ENCODE data around the gene GUCA1A. TPM values are rescaled to one million over a fixed set of nuclear protein-coding genes. Genes with fewer than 3 reads are reported as not detected.
A peak's percentile ranks its signal among the peaks of the same experiment; 100 is the strongest.
"Not testable (repeated sequence)": the region's sequence is repeated elsewhere in the genome, so short reads cannot be mapped to it uniquely, and the experiment has no call there.

GUCA1A gene
- polyA plus RNA-seq, 4 donors = 0.14 to 0.38 (median 0.29) TPM

DNA sequence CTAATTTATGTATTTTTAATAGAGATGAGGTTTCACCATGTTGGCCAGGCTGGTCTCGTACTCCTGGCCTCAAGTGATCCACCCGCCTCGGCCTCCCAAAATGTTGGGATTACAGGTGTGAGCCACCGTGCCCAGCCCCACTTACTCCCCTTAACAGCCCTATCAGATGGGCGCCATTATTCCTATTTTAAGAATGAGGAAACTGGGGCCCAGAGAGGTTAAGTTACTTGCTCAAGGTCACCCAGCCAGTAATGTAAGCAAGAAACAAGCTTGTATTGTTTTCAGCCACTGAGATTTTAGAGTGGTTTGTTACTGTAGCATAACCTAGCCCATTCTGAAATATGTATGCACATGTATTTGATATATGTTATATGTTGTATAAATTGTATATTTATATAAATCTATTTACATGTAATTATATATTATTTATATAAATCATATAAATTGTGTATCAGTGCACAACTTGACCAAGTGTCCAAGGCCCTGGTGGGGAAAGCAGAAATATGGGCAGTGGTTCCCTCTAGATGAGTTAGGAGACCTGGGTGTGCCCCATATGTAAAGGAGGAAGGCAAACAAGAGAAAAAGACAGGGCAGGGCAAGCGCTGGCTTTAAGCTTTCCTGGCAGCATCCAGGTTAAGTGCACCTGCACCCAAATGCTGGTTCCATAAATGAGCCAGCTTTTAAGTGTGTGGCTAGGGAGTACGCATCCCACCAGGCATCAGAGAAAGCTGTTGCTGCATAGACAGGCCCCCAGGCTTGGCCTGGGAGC lies 1.2 kb upstream of the GUCA1A start:
- no peak for DNase-seq (ENCODE audit: low read depth in 4 of 4, low spot score in 3 of 4)

DNA sequence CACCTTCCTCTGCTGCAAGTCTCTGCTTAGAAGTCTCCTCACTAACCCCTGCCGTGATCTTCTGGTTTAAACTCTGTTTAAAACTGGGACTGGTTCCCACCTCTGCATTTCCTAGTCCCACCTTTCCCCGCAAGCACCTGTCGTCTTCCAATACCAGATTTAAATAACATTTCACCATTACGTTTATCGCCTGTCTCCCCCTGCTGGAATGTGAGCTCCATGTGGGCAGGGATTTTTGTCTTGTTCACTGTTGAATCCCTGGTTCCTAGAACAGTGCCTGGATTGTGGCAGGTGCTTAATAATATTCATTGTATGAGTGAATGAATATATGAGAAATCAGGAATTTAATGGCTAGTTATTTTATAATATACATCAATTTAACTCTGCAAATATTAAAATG lies 2.7 kb downstream of the GUCA1A start:
- DNase-seq (ENCODE audit: low read depth in 4 of 4, low spot score in 3 of 4) = no peak

DNA sequence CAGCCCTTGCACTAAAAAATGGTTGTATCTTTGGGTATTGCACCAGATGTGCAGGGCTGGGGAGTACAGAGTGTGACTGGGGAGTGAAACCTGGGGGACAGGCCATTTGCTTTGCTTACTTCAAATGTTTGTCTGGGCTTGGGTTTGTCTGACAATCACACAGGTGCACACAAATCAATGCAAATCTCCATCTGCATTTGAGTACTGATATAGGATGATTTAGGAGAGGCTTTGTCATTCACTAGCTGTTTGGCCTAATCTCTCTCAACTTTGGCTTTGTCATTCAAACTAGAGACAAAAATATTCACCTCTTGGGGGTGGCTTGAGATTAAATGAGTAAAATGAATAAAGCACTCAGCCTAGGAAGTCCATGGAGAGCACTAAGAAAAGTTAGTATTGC lies 3.8 kb downstream of the GUCA1A start:
- no peak for DNase-seq (ENCODE audit: low read depth in 4 of 4, low spot score in 3 of 4)

GRCh38 chr6:42177514-42178364 lies 4.6 kb downstream of the GUCA1A start:
- no peak for DNase-seq (ENCODE audit: low read depth in 4 of 4, low spot score in 3 of 4)

- DNase-seq (ENCODE audit: low read depth in 4 of 4, low spot score in 3 of 4) = no peak
These were observed 6.2 kb downstream of the GUCA1A start for GRCh38 chr6:42179261-42179944.

DNA sequence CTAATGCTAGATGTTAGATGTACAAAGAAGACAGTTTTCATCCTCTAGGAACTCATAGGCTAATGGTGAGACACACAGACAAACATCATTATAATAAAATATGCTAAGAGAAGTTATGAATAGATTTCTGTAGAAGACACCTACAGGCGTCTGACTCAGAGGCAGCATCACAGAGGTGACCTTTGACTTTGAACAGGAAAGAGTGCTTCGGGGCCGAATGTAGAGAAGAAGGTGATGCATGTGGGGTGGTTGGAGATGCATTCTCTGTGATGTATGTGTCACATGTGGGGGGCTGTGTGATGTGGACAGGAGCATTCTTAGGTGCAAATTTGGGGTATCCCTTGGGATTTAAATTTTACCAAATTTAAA lies 6.8 kb downstream of the GUCA1A start:
- DNase-seq (ENCODE audit: low read depth in 4 of 4, low spot score in 3 of 4) = no peak

DNA sequence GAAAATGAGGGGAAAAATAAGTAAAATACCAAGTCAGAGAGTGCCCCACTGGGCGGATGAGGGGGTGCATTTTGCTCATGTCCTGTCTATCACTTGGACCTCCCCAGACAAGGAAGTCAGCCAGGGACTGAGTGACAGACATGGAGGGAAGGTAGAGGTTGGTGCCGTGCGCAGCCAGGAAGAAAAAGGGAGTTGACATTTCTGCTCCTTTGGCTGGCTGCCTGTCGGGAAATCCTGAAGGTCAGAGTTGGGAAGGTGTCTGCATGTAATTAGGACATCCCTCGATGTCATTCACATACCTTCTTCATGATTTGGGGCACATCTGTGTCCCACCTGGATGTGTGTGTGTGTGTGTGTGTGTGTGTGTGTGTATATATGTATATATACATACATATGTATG lies 8.9 kb downstream of the GUCA1A start:
- DNase-seq (ENCODE audit: low read depth in 4 of 4, low spot score in 3 of 4) = no peak

DNA sequence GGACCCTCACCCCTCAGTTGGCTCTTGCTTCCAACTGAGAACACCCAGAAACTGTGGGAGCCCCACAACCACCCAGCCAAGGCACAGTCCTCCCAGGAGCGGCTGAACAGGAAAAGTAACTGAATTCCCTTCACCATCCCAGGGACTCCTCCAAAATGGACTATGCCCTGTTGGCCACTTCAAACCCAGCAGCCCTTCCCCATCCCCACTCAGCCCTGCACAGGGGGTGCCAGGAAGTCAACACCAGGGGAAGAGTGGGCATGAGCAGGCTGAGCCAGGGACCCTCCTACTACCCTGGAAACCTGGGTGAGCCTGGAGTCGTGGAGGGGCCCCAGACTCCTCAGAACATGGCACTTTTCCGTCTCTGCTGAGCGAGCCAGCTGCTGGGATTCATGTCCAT lies 11.3 kb downstream of the GUCA1A start:
- no peak for DNase-seq (ENCODE audit: low read depth in 4 of 4, low spot score in 3 of 4)

DNA sequence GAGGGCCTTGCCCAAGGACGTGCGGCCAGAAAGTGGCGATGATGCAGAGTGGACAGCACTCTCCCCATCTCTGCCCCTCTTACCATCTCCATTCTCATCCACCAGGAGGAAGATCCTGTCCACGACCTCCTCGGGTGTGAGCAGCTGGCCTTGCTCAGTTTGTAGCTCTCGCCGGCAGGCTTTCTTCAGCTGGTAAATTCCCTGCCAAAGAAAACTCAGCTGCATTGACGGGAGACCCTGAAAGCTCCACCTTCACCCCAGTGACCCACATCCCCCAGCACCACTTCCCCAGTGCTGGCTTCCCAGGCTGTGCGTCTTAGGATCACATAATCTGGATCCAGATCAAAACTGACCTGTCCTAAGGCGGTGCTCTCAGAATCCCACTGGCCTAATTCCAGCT lies 12.4 kb downstream of the GUCA1A start:
- peak in 2 of 4 donors; percentile 42 to 53 for DNase-seq (ENCODE audit: low read depth in 4 of 4, low spot score in 3 of 4)

DNA sequence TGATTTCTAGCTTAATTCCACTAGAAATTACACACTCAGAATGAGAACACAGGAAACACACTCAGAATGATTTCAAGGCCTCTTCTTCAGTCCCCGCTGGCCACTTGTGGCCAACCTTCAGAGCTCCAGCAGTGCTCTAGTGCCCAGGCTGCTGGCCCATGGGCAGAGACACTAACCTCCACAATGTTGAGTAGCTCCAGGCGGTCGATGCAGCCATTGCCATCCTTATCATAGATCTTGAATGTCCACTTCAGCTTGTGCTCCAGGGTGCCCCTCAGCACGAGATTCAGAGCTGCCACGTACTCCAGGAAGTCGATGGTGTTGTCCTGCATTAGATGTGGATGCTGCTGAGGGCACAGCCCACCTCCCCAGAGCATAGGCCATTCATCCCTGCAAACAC lies 15.2 kb downstream of the GUCA1A start:
- DNase-seq (ENCODE audit: low read depth in 4 of 4, low spot score in 3 of 4) = no peak

DNA sequence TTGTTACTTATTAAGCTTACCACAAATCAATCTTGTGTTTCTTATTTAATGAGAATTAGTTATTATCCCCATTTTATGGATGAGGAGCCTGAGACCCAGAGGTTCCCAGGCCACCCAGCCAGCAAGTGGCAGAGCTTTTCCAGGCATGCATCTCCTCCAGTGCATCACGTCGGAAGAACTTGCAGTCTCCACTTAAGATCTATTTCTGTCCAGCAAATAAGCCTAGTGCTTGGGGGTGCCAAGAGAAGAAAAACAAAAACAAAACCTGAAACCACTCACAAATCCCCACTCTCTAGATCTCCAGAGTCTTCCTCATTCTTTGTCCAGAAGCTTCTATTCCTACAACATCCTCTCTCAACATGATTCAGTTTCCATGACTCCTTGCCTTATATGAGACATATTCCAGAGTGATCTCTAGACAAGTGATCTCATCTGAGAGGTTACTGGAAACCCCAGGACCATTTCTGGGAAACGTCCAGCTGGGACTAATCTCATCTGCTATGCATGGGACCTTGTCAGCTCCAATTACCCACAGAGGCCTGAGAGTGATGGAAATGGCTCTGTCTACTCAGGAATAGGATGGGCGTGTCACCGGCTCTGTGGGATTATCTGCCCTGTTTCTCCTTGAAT lies 17.5 kb downstream of the GUCA1A start:
- no peak for DNase-seq (ENCODE audit: low read depth in 4 of 4, low spot score in 3 of 4)

DNA sequence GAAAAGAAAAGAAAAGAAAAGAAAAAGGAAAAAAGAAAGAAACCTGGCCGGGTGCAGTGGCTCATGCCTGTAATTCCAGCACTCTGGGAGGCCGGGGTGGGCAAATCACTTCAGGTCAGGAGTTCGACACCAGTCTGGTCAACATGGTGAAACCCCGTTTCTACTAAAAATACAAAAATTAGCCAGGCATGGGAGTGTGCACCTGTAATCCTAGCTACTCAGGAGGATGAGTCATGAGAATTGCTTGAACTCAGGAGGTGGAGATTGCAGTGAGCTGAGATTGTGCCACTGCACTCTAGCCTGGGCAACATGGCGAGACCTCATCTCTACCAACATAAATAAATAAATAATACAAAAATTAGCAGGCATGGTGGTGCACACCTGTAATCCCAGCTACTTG lies 19.2 kb downstream of the GUCA1A start:
- not testable (repeated sequence) for DNase-seq (ENCODE audit: low read depth in 4 of 4, low spot score in 3 of 4)

- no peak for DNase-seq (ENCODE audit: low read depth in 4 of 4, low spot score in 3 of 4)
These were observed 20.3 kb downstream of the GUCA1A start for GRCh38 chr6:42193491-42193894.

GRCh38 chr6:42194056-42194455 lies 20.9 kb downstream of the GUCA1A start:
- DNase-seq (ENCODE audit: low read depth in 4 of 4, low spot score in 3 of 4) = no peak

GRCh38 chr6:42195415-42195814 lies 22.3 kb downstream of the GUCA1A start:
- no peak for DNase-seq (ENCODE audit: low read depth in 4 of 4, low spot score in 3 of 4)

DNA sequence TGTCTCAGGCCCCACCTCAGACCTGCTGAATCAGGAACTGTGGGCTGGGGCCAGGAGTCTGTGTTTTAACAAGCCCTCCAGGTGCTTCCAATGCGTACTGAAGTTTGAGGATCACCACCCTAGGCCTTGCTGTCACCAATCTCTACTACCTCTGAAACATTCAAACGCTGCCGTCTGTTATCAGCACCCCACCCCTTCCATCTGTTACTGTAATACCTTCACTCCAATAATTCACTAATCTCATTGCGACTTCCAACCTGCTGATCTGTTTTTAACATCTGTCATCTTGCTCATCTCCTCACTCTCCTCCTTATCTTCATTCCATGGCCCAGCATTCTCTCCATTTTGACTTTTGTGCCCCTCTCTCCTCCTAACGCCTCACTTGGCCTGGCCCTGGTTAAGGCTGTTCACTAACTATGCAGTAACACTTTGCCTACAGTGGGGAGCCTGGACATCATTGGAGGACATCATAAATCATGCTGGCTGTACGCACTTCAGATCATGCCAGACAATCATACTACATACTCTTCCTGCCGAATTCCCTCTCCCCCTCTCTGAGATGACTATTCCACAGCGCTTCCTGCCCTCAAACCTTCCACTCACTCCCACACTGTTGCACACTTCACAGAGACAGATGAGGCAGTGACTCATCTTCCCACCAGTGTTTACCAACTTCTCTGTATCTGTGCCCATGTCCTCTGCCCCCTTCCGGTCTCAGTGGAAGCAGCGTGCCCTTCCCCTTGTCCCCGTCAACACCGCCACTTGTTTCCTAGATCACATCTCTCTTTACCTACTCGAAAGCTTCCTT lies 24.6 kb downstream of the GUCA1A start:
- no peak for DNase-seq (ENCODE audit: low read depth in 4 of 4, low spot score in 3 of 4)

GRCh38 chr6:42199106-42199981 lies 26.2 kb downstream of the GUCA1A start:
- DNase-seq (ENCODE audit: low read depth in 4 of 4, low spot score in 3 of 4) = no peak

DNA sequence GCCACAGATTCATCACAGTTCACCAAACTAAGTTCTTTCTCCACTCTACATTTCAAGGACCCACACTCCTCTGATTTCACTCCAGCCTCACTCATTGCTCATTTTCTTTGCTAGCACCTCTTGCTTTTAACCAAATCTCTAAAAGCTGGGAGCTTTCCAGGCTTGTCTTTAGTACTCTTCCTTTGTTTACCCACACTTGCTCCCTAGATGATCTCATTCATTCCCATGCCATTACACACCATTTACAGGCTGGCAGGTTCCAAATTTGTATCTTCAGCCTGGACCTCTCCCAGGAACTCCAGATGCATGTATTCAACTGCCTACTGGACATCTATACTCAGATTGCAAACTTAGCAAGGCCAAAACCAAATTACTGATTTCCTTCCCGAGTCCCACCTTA lies 26.9 kb downstream of the GUCA1A start:
- DNase-seq (ENCODE audit: low read depth in 4 of 4, low spot score in 3 of 4) = no peak

DNA sequence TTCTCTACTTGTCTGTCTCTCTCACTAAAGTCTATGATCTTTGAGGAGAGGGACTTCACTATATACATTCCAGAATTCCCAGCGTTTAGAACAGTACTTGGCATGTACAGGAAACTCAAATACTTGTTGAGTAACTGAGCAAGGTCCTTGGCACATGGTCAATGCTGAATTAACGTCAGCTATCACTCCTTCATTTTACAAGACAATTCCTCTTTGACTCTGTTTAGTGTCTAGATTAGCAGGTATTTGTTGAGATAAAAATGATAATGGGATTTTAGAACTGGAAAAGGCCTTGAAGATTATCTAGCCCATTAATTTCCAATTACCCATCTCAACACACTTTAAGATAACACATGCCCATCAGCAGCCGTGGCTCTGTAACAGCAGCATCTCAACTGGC lies 28.2 kb downstream of the GUCA1A start:
- DNase-seq (ENCODE audit: low read depth in 4 of 4, low spot score in 3 of 4) = no peak
